ENCODE data around the gene PPM1B. TPM values are rescaled to one million over a fixed set of nuclear protein-coding genes. Genes with fewer than 3 reads are reported as not detected.
"Not testable (repeated sequence)": the region's sequence is repeated elsewhere in the genome, so short reads cannot be mapped to it uniquely, and the experiment has no call there.

The PPM1B gene
- total RNA-seq, 4 donors from 2014 or later, result 36.6 to 71.4 (median 45.1) TPM

GRCh38 chr2:44244135-44244871 is 75.6 kb downstream of the PPM1B start:
- Histone ChIP-seq H3K9me3 (no peaks in the 10 kb centered on the region), H3K27me3 (no peaks in the 10 kb centered on the region), H3K27ac (no peak overlapping the region), H3K36me3 (no peaks in the 10 kb centered on the region), H3K4me1 (peaks cover 6 to 7% of the 10 kb centered on the region in 2 donors), H3K4me3 (replicated peaks in 1 of 3) (peak overlapping the region in 2 of 3 donors; percentile 6 to 7)
- WGBS, 2 donors, result 6% methylated on average over 12 of the region's 12 CpGs
- TF ChIP-seq POLR2A (IDR thresholded peaks at IDR 0.05), result no peak
- TF ChIP-seq, protein P1, sequence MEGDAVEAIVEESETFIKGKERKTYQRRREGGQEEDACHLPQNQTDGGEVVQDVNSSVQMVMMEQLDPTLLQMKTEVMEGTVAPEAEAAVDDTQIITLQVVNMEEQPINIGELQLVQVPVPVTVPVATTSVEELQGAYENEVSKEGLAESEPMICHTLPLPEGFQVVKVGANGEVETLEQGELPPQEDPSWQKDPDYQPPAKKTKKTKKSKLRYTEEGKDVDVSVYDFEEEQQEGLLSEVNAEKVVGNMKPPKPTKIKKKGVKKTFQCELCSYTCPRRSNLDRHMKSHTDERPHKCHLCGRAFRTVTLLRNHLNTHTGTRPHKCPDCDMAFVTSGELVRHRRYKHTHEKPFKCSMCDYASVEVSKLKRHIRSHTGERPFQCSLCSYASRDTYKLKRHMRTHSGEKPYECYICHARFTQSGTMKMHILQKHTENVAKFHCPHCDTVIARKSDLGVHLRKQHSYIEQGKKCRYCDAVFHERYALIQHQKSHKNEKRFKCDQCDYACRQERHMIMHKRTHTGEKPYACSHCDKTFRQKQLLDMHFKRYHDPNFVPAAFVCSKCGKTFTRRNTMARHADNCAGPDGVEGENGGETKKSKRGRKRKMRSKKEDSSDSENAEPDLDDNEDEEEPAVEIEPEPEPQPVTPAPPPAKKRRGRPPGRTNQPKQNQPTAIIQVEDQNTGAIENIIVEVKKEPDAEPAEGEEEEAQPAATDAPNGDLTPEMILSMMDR (IDR thresholded peaks at IDR 0.05), result peak in 5 of 6 experiments; percentile 28 to 79 (median 57)
- intact Hi-C loops (cut with DNase I), result no loop called here
- peak; percentile 67 to 75 for DNase-seq

DNA sequence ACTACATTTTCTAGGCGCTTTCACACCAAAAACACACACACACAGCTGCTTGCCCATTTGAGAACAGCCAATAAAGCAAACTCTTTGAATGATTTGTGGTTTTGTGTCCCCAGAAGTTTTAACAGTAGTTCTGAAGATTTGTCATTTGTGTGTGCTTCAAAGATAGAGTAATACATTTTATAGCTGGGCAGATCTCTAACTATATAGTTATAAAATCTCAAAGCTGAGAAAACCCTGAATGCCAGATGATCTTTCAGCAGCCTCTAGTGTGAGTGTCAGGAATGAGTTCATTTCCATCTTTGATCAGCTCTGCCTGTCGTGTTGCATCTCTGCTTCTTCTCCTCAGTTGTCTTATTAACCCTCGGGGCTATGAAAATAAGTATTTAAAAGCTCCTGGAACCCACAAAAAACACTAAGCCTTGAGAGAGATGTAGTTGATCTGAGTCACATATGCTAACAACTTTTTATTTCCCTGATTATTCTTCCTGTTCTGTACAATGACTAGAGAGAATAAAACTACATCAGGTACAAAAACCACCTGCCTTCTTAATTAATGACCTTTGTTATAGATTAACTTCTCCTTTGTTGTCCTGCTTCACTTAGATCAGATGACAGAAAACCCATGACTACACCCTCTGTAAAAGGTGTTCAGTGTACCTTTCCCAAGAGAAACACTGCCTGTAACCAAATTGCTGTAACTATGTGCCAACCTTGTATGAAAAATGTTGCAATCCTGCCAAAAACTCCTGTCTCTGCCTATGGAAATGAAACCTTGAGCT is 76.6 kb downstream of the PPM1B start:
- intact Hi-C loops (cut with DNase I), result no loop called here
- H3K36me3 ChIP-seq, result no peaks in the 10 kb centered on the region
- TF ChIP-seq, protein P1 (IDR thresholded peaks at IDR 0.05), result no peak
- H3K27me3 ChIP-seq, result no peaks in the 10 kb centered on the region
- no peaks in the 10 kb centered on the region for H3K9me3 ChIP-seq
- 48 to 49% methylated on average over 3 of the region's 3 CpGs for WGBS, 2 donors
- no peak overlapping the region for H3K4me3 ChIP-seq (replicated peaks in 1 of 3)
- H3K27ac ChIP-seq, result no peak overlapping the region
- H3K4me1 ChIP-seq, result peaks cover 6 to 7% of the 10 kb centered on the region in 2 donors
- DNase-seq, result no peak

DNA sequence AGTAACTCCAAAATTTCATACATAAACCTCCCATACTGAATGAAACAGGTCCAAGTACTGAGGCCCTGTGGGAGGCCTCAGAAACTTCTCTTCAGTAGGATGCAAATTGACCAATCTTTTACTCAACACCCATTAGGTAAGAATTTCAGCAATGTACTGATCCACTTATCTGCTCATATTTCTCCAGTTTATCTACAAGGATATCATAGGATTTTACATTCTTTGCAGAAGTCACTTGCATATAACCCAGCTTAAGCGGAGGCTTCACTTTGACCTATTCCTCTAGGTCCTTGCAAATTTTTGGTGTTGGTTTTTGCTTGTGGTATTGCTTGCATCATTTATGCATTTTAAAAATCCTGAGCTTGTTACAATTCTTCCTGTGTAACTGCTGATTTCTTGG is 77.8 kb downstream of the PPM1B start:
- 100% methylated on average over 1 of the region's 1 CpG for WGBS, 2 donors
- no peaks in the 10 kb centered on the region for H3K9me3 ChIP-seq
- H3K4me1 ChIP-seq, result peaks cover 6 to 7% of the 10 kb centered on the region in 2 donors
- H3K27ac ChIP-seq, result no peak overlapping the region
- DNase-seq, result no peak
- no peaks in the 10 kb centered on the region for H3K27me3 ChIP-seq
- H3K4me3 ChIP-seq (replicated peaks in 1 of 3), result no peak overlapping the region
- intact Hi-C loops (cut with DNase I), result no loop called here
- TF ChIP-seq, protein P1 (IDR thresholded peaks at IDR 0.05), result no peak
- no peak for TF ChIP-seq POLR2A (IDR thresholded peaks at IDR 0.05)
- H3K36me3 ChIP-seq, result no peaks in the 10 kb centered on the region

GRCh38 chr2:44246840-44247369 is 78.2 kb downstream of the PPM1B start:
- no peak for DNase-seq
- Histone ChIP-seq H3K9me3 (no peaks in the 10 kb centered on the region), H3K4me3 (replicated peaks in 1 of 3) (no peak overlapping the region), H3K36me3 (no peaks in the 10 kb centered on the region), H3K4me1 (peaks cover 6 to 7% of the 10 kb centered on the region in 2 donors), H3K27ac (no peak overlapping the region), H3K27me3 (no peaks in the 10 kb centered on the region)
- intact Hi-C loops (cut with DNase I), result no loop called here
- 89 to 94% methylated on average over 3 of the region's 3 CpGs for WGBS, 2 donors
- no peak for TF ChIP-seq POLR2A (IDR thresholded peaks at IDR 0.05)
- TF ChIP-seq, protein P1 (IDR thresholded peaks at IDR 0.05), result no peak

DNA sequence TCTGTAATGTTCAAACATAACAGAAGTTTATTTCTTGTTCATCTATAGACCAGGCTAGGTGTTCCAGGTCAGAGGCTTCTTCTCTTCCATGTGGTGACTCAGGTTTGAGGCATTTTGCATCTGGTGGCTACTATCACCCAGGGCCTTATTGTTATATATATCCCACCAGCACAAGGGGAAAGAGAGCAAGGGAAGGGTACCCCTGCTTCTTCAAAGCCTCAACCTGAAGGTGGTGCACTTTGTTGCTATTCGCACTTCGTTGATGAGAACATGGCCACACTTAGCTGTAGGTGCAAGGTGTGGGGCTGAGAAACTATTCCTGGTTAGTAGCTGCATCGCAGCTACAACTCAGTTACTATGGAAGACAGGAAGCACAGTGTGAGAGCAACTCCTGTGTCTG is 79.2 kb downstream of the PPM1B start:
- Histone ChIP-seq H3K4me1 (peaks cover 6 to 7% of the 10 kb centered on the region in 2 donors), H3K27ac (no peak overlapping the region), H3K9me3 (no peaks in the 10 kb centered on the region), H3K4me3 (replicated peaks in 1 of 3) (no peak overlapping the region), H3K27me3 (no peaks in the 10 kb centered on the region), H3K36me3 (no peaks in the 10 kb centered on the region)
- DNase-seq, result no peak
- WGBS, 2 donors, result 67 to 81% methylated on average over 3 of the region's 3 CpGs
- intact Hi-C loops (cut with DNase I), result no loop called here
- TF ChIP-seq, protein P1 (IDR thresholded peaks at IDR 0.05), result no peak
- TF ChIP-seq POLR2A (IDR thresholded peaks at IDR 0.05), result no peak

DNA sequence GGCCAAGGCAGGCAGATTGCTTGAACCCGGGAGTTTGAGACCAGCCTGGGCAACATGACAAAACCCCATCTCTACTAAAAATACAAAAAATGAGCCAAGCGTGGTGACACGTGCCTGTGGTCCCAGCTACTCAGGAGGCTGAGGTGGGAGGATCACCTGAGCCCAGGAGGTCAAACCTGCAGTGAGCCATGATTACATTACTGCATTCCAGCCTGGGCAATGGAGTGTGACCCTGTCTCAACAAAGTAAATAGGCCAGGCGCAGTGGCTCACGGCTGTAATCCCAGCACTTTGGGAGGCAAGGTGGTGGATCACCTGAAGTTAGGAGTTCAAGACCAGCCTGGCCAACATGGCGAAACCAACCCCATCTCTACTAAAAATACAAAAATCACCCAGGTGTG is 80.6 kb downstream of the PPM1B start:
- H3K36me3 ChIP-seq; H3K9me3 ChIP-seq; H3K4me1 ChIP-seq; H3K27ac ChIP-seq; H3K27me3 ChIP-seq; H3K4me3 ChIP-seq (replicated peaks in 1 of 3); intact Hi-C loops (cut with DNase I); DNase-seq: not testable (repeated sequence)
- 90 to 92% methylated on average over 6 of the region's 6 CpGs for WGBS, 2 donors

All from thyroid gland (tissue), 4 donors.